Endothelial cell of umbilical vein (primary cell): ENCODE results near the gene TSSC4.

Experiments used
- CTCF ChIP-seq, 2 donors: IDR thresholded peaks; 1 replicate in 1 of 2; 2 replicates in 1 of 2; pipeline ENCODE4 v1.5.1; 2011; ENCODE audit warnings: low read length in 2 of 2, mild to moderate bottlenecking in 2 of 2, moderate library complexity in 2 of 2, control low read depth in 1 of 2, inconsistent platforms in 1 of 2, low read depth in 1 of 2; ENCODE audit not compliant: insufficient read depth in 1 of 2; ENCODE audit errors: extremely low read depth in 1 of 2
- EZH2 ChIP-seq: IDR thresholded peaks from 2 replicates; pipeline ENCODE4 v1.6.1; 2012; ENCODE audit warnings: borderline replicate concordance, low read depth, mild to moderate bottlenecking, moderate library complexity, low read length, inconsistent platforms; ENCODE audit not compliant: severe bottlenecking
- FOS ChIP-seq: IDR thresholded peaks from 2 replicates; pipeline ENCODE4 v1.6.1; 2011; ENCODE audit warnings: mild to moderate bottlenecking, low read length, moderate library complexity, borderline replicate concordance; ENCODE audit not compliant: insufficient read depth
- GATA2 ChIP-seq: IDR thresholded peaks from 2 replicates; pipeline ENCODE4 v1.7.0; 2011; ENCODE audit warnings: low read depth, mild to moderate bottlenecking, moderate library complexity, mixed read lengths, low read length; ENCODE audit not compliant: insufficient read length, insufficient read depth
- MYC ChIP-seq: IDR thresholded peaks from one replicate; pipeline ENCODE4 v1.6.1; 2011; ENCODE audit warnings: mild to moderate bottlenecking, low read depth, low read length
- POLR2A ChIP-seq: IDR thresholded peaks from 2 replicates; pipeline ENCODE4 v1.6.1; 2012; ENCODE audit warnings: low read depth, mild to moderate bottlenecking, control low read depth, low read length
- POLR2AphosphoS5 ChIP-seq: IDR thresholded peaks from 2 replicates; pipeline ENCODE4 v1.6.1; 2012; ENCODE audit warnings: low read depth, mild to moderate bottlenecking, control low read depth, low read length, moderate library complexity; ENCODE audit not compliant: insufficient read depth

- TF ChIP-seq POLR2AphosphoS5 (no peak), EZH2 (no peak), CTCF (IDR thresholded peaks at IDR 0.05; ENCODE audit: extremely low read depth in 1 of 2, insufficient read depth in 1 of 2, low read depth in 1 of 2, low read length in 2 of 2) (no peak), POLR2A (no peak), MYC (no peak), GATA2 (no peak), FOS (no peak)
These were observed 15.1 kb upstream of the TSSC4 start for GRCh38 chr11:2385156-2386151.
